Endothelial cell (in vitro differentiated cells): ENCODE measurements around the gene KCNQ1. TPM values are rescaled to one million over a fixed set of nuclear protein-coding genes. Genes with fewer than 3 reads are reported as not detected.

ENCODE experiments used
- DNase-seq: peaks from one replicate; pipeline ENCODE4 v3.0.0; 2021; ENCODE audit warnings: low spot score
- H3K27ac Mint-ChIP-seq: one replicate; pipeline ENCODE4 v1.8.0; 2021; ENCODE audit warnings: mixed read lengths, inconsistent platforms; ENCODE audit not compliant: unreplicated experiment
- H3K27me3 Mint-ChIP-seq: one replicate; pipeline ENCODE4 v1.8.0; 2021; ENCODE audit warnings: mild to moderate bottlenecking, moderate library complexity, mixed read lengths, inconsistent platforms; ENCODE audit not compliant: unreplicated experiment
- H3K36me3 Mint-ChIP-seq: one replicate; pipeline ENCODE4 v1.8.0; 2021; ENCODE audit warnings: mild to moderate bottlenecking, low read depth, mixed read lengths, inconsistent platforms; ENCODE audit not compliant: unreplicated experiment
- H3K4me1 Mint-ChIP-seq: one replicate; pipeline ENCODE4 v1.8.0; 2021; ENCODE audit warnings: mild to moderate bottlenecking, mixed read lengths, inconsistent platforms; ENCODE audit not compliant: unreplicated experiment
- H3K4me3 Mint-ChIP-seq: one replicate; pipeline ENCODE4 v1.8.0; 2021; ENCODE audit warnings: mild to moderate bottlenecking, mixed read lengths, inconsistent platforms; ENCODE audit not compliant: unreplicated experiment
- H3K9me3 Mint-ChIP-seq: one replicate; pipeline ENCODE4 v1.8.0; 2021; ENCODE audit warnings: mixed read lengths, inconsistent platforms; ENCODE audit not compliant: unreplicated experiment
- CTCF ChIP-seq: fragments of 200-600 bp; sonication (generic); IDR thresholded peaks from one replicate; pipeline ENCODE4 v1.5.0; 2021; ENCODE audit warnings: antibody characterized with exemption; ENCODE audit not compliant: unreplicated experiment
- total RNA-seq: library from RNA; stranded (reverse); fragmentation: NEBNext Ultra II Directional; extraction: Animal tissue kit (Norgen Biotek cat#: 25700); gene quantifications from one replicate; pipeline ENCODE4 v1.2.1, GENCODE V29; 2021; ENCODE audit not compliant: unreplicated experiment

The KCNQ1 gene
- total RNA-seq, 1 donor from 2014 or later: 35.3 TPM

- Mint-ChIP-seq H3K4me3 (peak overlapping the region; percentile 42), H3K9me3 (no peaks in the 10 kb centered on the region), H3K4me1 (peaks cover 15% of the 10 kb centered on the region), H3K36me3 (peaks cover 7% of the 10 kb centered on the region), H3K27me3 (peaks cover 10% of the 10 kb centered on the region), H3K27ac (peak overlapping the region; percentile 96)
- DNase-seq: peak; percentile 77
- TF ChIP-seq CTCF: no peak
These were observed 88.9 kb downstream of the KCNQ1 start for GRCh38 chr11:2533587-2534133.

- H3K27ac Mint-ChIP-seq: no peak overlapping the region
- TF ChIP-seq CTCF: no peak
- no peak overlapping the region for H3K4me3 Mint-ChIP-seq
- no peaks in the 10 kb centered on the region for H3K36me3 Mint-ChIP-seq
- H3K4me1 Mint-ChIP-seq: peaks cover 14% of the 10 kb centered on the region
- H3K9me3 Mint-ChIP-seq: no peaks in the 10 kb centered on the region
- DNase-seq: no peak
- peaks cover 7% of the 10 kb centered on the region for H3K27me3 Mint-ChIP-seq
These were observed 89.5 kb downstream of the KCNQ1 start for GRCh38 chr11:2534134-2534956.

- TF ChIP-seq CTCF: no peak
- H3K27ac Mint-ChIP-seq: no peak overlapping the region
- peaks cover 8% of the 10 kb centered on the region for H3K27me3 Mint-ChIP-seq
- no peaks in the 10 kb centered on the region for H3K36me3 Mint-ChIP-seq
- no peak for DNase-seq
- peaks cover 14% of the 10 kb centered on the region for H3K4me1 Mint-ChIP-seq
- H3K9me3 Mint-ChIP-seq: no peaks in the 10 kb centered on the region
- H3K4me3 Mint-ChIP-seq: no peak overlapping the region
These were observed 90.3 kb downstream of the KCNQ1 start for GRCh38 chr11:2534957-2535672.

- Mint-ChIP-seq H3K9me3 (no peaks in the 10 kb centered on the region), H3K36me3 (no peaks in the 10 kb centered on the region), H3K4me3 (no peak overlapping the region), H3K27ac (no peak overlapping the region), H3K27me3 (peaks cover 8% of the 10 kb centered on the region), H3K4me1 (peaks cover 14% of the 10 kb centered on the region)
- no peak for TF ChIP-seq CTCF
- no peak for DNase-seq
These were observed 91.0 kb downstream of the KCNQ1 start for GRCh38 chr11:2535673-2536439.
